ENCODE data around the gene NLRP6. TPM values are rescaled to one million over a fixed set of nuclear protein-coding genes. Genes with fewer than 3 reads are reported as not detected.

The NLRP6 gene
- polyA plus RNA-seq, 1 of the 3 experiments (the other 2 are of a cell fraction): not detected

GRCh38 chr11:270451-271318, 7.5 kb upstream of the NLRP6 start:
- Histone ChIP-seq H3K4me1 (ENCODE audit: control insufficient read depth in 1 of 2, insufficient read depth in 2 of 2, low read depth in 1 of 2, low read length in 1 of 2) (peaks cover 0 to 6% of the 10 kb centered on the region in 2 experiments; a peak in 1 of 4 replicates), H4K20me1 (ENCODE audit: insufficient read depth) (no peaks in the 10 kb centered on the region), H3K9ac (no peak overlapping the region), H3K9me3 (no peaks in the 10 kb centered on the region; the same call in 1 of the 2 replicates), H3K79me2 (ENCODE audit: insufficient read depth) (no peaks in the 10 kb centered on the region), H3K27ac (ENCODE audit: low read depth in 2 of 2, low read length in 1 of 2) (no peak overlapping the region), H3K4me3 (ENCODE audit: low read depth in 2 of 2, low read length in 1 of 2) (no peak overlapping the region), H3K36me3 (replicated peaks in 1 of 2; ENCODE audit: control insufficient read depth in 1 of 2, insufficient read depth in 2 of 2, low read length in 1 of 2) (no peaks in the 10 kb centered on the region), H2AFZ (ENCODE audit: low read depth) (no peak overlapping the region), H3F3A (replicated peaks; ENCODE audit: insufficient read depth) (peaks cover 12% of the 10 kb centered on the region), H3K4me2 (no peak overlapping the region), H3K27me3 (ENCODE audit: insufficient read depth) (peaks cover 9% of the 10 kb centered on the region; the same call in 1 of the 2 replicates), H3K9me2 (no peaks in the 10 kb centered on the region)
- ChIA-PET CTCF (no interaction called here), POLR2A (no interaction called here)
- no peak for DNase-seq
- TF ChIP-seq USF2 (IDR thresholded peaks at IDR 0.05; ENCODE audit: borderline replicate concordance, low read depth, low read length): no peak
- 60% methylated on average over 10 of the region's 18 CpGs for WGBS (ENCODE audit: low lambda C conversion rate)

DNA sequence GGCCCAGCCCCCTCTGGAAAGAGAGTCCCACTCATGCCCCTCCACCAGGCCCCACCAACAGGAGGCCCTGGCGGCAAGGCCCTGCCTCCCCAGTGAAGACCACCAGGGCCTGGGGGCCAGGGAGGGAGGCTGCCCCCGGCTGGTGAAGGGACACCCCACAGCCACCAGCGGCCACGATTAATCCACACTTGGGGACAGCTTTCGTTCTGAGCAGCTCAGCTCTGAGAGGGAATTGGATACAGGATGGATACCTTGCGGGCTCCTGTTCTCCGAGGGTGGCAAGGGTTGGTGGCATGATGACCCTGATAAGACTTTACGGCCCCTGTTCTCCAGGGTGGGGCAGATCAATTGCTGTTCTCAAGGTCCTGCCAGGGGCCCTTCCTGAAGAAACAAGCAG, 6.9 kb upstream of the NLRP6 start:
- TF ChIP-seq RFX5 (IDR thresholded peaks at IDR 0.05; ENCODE audit: low read length) (no peak), YY1 (IDR thresholded peaks at IDR 0.05; ENCODE audit: low read depth) (no peak), TCF12 (IDR thresholded peaks at IDR 0.05) (no peak)
- TF ChIP-seq, protein P1, sequence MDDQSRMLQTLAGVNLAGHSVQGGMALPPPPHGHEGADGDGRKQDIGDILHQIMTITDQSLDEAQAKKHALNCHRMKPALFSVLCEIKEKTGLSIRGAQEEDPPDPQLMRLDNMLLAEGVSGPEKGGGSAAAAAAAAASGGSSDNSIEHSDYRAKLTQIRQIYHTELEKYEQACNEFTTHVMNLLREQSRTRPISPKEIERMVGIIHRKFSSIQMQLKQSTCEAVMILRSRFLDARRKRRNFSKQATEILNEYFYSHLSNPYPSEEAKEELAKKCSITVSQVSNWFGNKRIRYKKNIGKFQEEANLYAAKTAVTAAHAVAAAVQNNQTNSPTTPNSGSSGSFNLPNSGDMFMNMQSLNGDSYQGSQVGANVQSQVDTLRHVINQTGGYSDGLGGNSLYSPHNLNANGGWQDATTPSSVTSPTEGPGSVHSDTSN (IDR thresholded peaks at IDR 0.05): no peak
- Histone ChIP-seq H3F3A (replicated peaks; ENCODE audit: insufficient read depth) (peaks cover 7% of the 10 kb centered on the region), H3K79me2 (ENCODE audit: insufficient read depth) (no peaks in the 10 kb centered on the region), H3K4me3 (ENCODE audit: low read depth in 2 of 2, low read length in 1 of 2) (no peak overlapping the region), H3K4me2 (no peak overlapping the region), H3K9ac (no peak overlapping the region), H3K27me3 (ENCODE audit: insufficient read depth) (peaks cover 9% of the 10 kb centered on the region; the same call in 1 of the 2 replicates), H3K9me2 (no peaks in the 10 kb centered on the region), H4K20me1 (ENCODE audit: insufficient read depth) (no peaks in the 10 kb centered on the region), H2AFZ (ENCODE audit: low read depth) (no peak overlapping the region), H3K9me3 (peaks cover 3% of the 10 kb centered on the region), H3K36me3 (replicated peaks in 1 of 2; ENCODE audit: control insufficient read depth in 1 of 2, insufficient read depth in 2 of 2, low read length in 1 of 2) (no peaks in the 10 kb centered on the region), H3K4me1 (ENCODE audit: control insufficient read depth in 1 of 2, insufficient read depth in 2 of 2, low read depth in 1 of 2, low read length in 1 of 2) (peaks cover 0 to 6% of the 10 kb centered on the region in 2 experiments; a peak in 1 of 4 replicates), H3K27ac (ENCODE audit: low read depth in 2 of 2, low read length in 1 of 2) (no peak overlapping the region)
- ChIA-PET CTCF (no interaction called here), POLR2A (no interaction called here)
- no peak for DNase-seq
- no CpG with 5 or more reads among the region's 8 CpGs for WGBS (ENCODE audit: low lambda C conversion rate)

GRCh38 chr11:272195-272930, 5.8 kb upstream of the NLRP6 start:
- no peaks in the 10 kb centered on the region for H3K79me2 ChIP-seq (ENCODE audit: insufficient read depth)
- no peaks in the 10 kb centered on the region for H3K36me3 ChIP-seq (replicated peaks in 1 of 2; ENCODE audit: control insufficient read depth in 1 of 2, insufficient read depth in 2 of 2, low read length in 1 of 2)
- ChIA-PET POLR2A (no interaction called here), CTCF (no interaction called here)
- WGBS (ENCODE audit: low lambda C conversion rate): 47% methylated on average over 16 of the region's 22 CpGs
- no peak overlapping the region for H3K9ac ChIP-seq
- DNase-seq: no peak
- no peak overlapping the region for H3K4me2 ChIP-seq
- H3K4me1 ChIP-seq (ENCODE audit: control insufficient read depth in 1 of 2, insufficient read depth in 2 of 2, low read depth in 1 of 2, low read length in 1 of 2): peaks cover 0 to 6% of the 10 kb centered on the region in 2 experiments; a peak in 1 of 4 replicates
- no peak overlapping the region for H3K4me3 ChIP-seq (ENCODE audit: low read depth in 2 of 2, low read length in 1 of 2)
- peaks cover 9% of the 10 kb centered on the region; the same call in 1 of the 2 replicates for H3K27me3 ChIP-seq (ENCODE audit: insufficient read depth)
- no peaks in the 10 kb centered on the region for H3F3A ChIP-seq (replicated peaks; ENCODE audit: insufficient read depth)
- no peak overlapping the region for H2AFZ ChIP-seq (ENCODE audit: low read depth)
- no peak overlapping the region for H3K27ac ChIP-seq (ENCODE audit: low read depth in 2 of 2, low read length in 1 of 2)
- no peaks in the 10 kb centered on the region for H3K9me2 ChIP-seq
- H3K9me3 ChIP-seq: peaks cover 4% of the 10 kb centered on the region
- no peaks in the 10 kb centered on the region for H4K20me1 ChIP-seq (ENCODE audit: insufficient read depth)
- TF ChIP-seq CTCF (IDR thresholded peaks at IDR 0.05) (no peak), NFIC (IDR thresholded peaks at IDR 0.05; ENCODE audit: borderline replicate concordance) (no peak), USF1 (IDR thresholded peaks at IDR 0.05; ENCODE audit: borderline replicate concordance, low read depth) (no peak), ELF1 (IDR thresholded peaks at IDR 0.05) (no peak)

All from SK-N-SH (cell line).